H9 (cell line): ENCODE measurements around the gene ATP5PO. TPM values are rescaled to one million over a fixed set of nuclear protein-coding genes. Genes with fewer than 3 reads are reported as not detected.

Experiments
- DNase-seq: peaks from one replicate; pipeline ENCODE4 v3.0.0-alpha.2; 2017
- H2AFZ ChIP-seq: one replicate; pipeline ENCODE4 v1.6.1; 2013; ENCODE audit warnings: mild to moderate bottlenecking, low read length, control low read depth, moderate library complexity
- H2AK5ac ChIP-seq: 2 replicates; pipeline ENCODE4 v1.6.1; 2013; ENCODE audit warnings: low read length, control low read depth, mixed read lengths; ENCODE audit not compliant: insufficient read length
- H2BK120ac ChIP-seq: one replicate; pipeline ENCODE4 v1.6.1; 2013; ENCODE audit warnings: low read depth, mild to moderate bottlenecking, low read length, control low read depth, inconsistent platforms; ENCODE audit not compliant: poor library complexity, severe bottlenecking
- H2BK12ac ChIP-seq: 2 replicates; pipeline ENCODE4 v1.6.1; 2013; ENCODE audit warnings: low read length, control low read depth, mixed read lengths, low read depth; ENCODE audit not compliant: insufficient read length
- H2BK15ac ChIP-seq: 2 replicates; pipeline ENCODE4 v1.6.1; 2013; ENCODE audit warnings: low read depth, low read length, control low read depth
- H2BK20ac ChIP-seq: one replicate; pipeline ENCODE4 v1.6.1; 2013; ENCODE audit warnings: low read depth, mild to moderate bottlenecking, low read length, control low read depth, inconsistent platforms; ENCODE audit not compliant: poor library complexity, severe bottlenecking
- H2BK5ac ChIP-seq: 2 replicates; pipeline ENCODE4 v1.6.1; 2013; ENCODE audit warnings: low read length, control low read depth, mixed read lengths; ENCODE audit not compliant: insufficient read length
- H3K14ac ChIP-seq: 2 replicates; pipeline ENCODE4 v1.6.1; 2013; ENCODE audit warnings: low read length, control low read depth; ENCODE audit not compliant: insufficient read depth
- H3K18ac ChIP-seq: 2 replicates; pipeline ENCODE4 v1.6.1; 2013; ENCODE audit warnings: low read depth, mild to moderate bottlenecking, mixed read lengths, low read length, control low read depth; ENCODE audit not compliant: insufficient read length
- H3K23ac ChIP-seq: 2 replicates; pipeline ENCODE4 v1.6.1; 2013; ENCODE audit warnings: low read length, control low read depth, mixed read lengths, low read depth; ENCODE audit not compliant: insufficient read length
- H3K23me2 ChIP-seq: 2 replicates; pipeline ENCODE4 v1.6.1; 2013; ENCODE audit warnings: low read depth, mild to moderate bottlenecking, mixed read lengths, low read length, control low read depth; ENCODE audit not compliant: insufficient read length, poor library complexity, severe bottlenecking
- H3K27ac ChIP-seq: 2 replicates; pipeline ENCODE4 v1.5.1; 2013; ENCODE audit warnings: low read length, control low read depth, mixed read lengths, low read depth; ENCODE audit not compliant: insufficient read length
- H3K27me3 ChIP-seq: 2 replicates; pipeline ENCODE4 v1.6.1; 2013; ENCODE audit warnings: low read length, control low read depth, inconsistent platforms; ENCODE audit not compliant: insufficient read depth
- H3K4ac ChIP-seq: 2 replicates; pipeline ENCODE4 v1.6.1; 2013; ENCODE audit warnings: low read depth, mild to moderate bottlenecking, control low read depth, inconsistent platforms, low read length, moderate library complexity
- H3K4me1 ChIP-seq: 2 replicates; pipeline ENCODE4 v1.6.1; 2013; ENCODE audit warnings: low read length, control low read depth, inconsistent platforms; ENCODE audit not compliant: insufficient read depth
- H3K4me2 ChIP-seq: 2 replicates; pipeline ENCODE4 v1.6.1; 2013; ENCODE audit warnings: low read length, control low read depth, mixed read lengths; ENCODE audit not compliant: insufficient read length, insufficient read depth
- H3K56ac ChIP-seq: 2 replicates; pipeline ENCODE4 v1.6.1; 2013; ENCODE audit warnings: low read depth, mild to moderate bottlenecking, mixed read lengths, low read length, control low read depth; ENCODE audit not compliant: insufficient read length
- H3K79me1 ChIP-seq: 2 replicates; pipeline ENCODE4 v1.6.1; 2013; ENCODE audit warnings: low read depth, mild to moderate bottlenecking, moderate library complexity, low read length, control low read depth, inconsistent platforms; ENCODE audit not compliant: insufficient read depth, poor library complexity, severe bottlenecking
- H3K79me2 ChIP-seq: 2 replicates; pipeline ENCODE4 v1.6.1; 2013; ENCODE audit warnings: low read length, control low read depth, inconsistent platforms; ENCODE audit not compliant: insufficient read depth
- H3K9ac ChIP-seq: 2 replicates; pipeline ENCODE4 v1.6.1; 2013; ENCODE audit warnings: low read length, control low read depth, mixed read lengths; ENCODE audit not compliant: insufficient read length; ENCODE audit errors: extremely low read depth
- H3K9me3 ChIP-seq: one replicate; pipeline ENCODE4 v1.6.1; 2013; ENCODE audit warnings: low read depth, low read length, inconsistent platforms; ENCODE audit not compliant: control insufficient read depth
- H3T11ph ChIP-seq: one replicate; pipeline ENCODE4 v1.6.1; 2013; ENCODE audit warnings: mild to moderate bottlenecking, low read length, control low read depth, inconsistent platforms
- H4K20me1 ChIP-seq: one replicate; pipeline ENCODE4 v1.6.1; 2013; ENCODE audit not compliant: control insufficient read depth, insufficient read length, insufficient read depth
- H4K5ac ChIP-seq: 2 replicates; pipeline ENCODE4 v1.6.1; 2013; ENCODE audit warnings: low read depth, mild to moderate bottlenecking, mixed read lengths, low read length, control low read depth; ENCODE audit not compliant: insufficient read length
- H4K8ac ChIP-seq: replicated peaks from 2 replicates; pipeline ENCODE4 v1.6.1; 2013; ENCODE audit warnings: low read length, control low read depth, mixed read lengths, low read depth; ENCODE audit not compliant: insufficient read length
- H4K91ac ChIP-seq: 2 replicates; pipeline ENCODE4 v1.6.1; 2013; ENCODE audit warnings: low read depth, mild to moderate bottlenecking, moderate library complexity, mixed read lengths, low read length, control low read depth; ENCODE audit not compliant: insufficient read length
- H3K27ac Mint-ChIP-seq, 3 experiments: 2 replicates in 2 of 3; 3 replicates in 1 of 3; pipeline ENCODE4 v1.8.0; 2020 to 2021; ENCODE audit warnings: mixed read lengths in 3 of 3, mild to moderate bottlenecking in 1 of 3, moderate library complexity in 1 of 3
- H3K27me3 Mint-ChIP-seq: 2 replicates; pipeline ENCODE4 v1.8.0; 2021; ENCODE audit warnings: low read depth, mild to moderate bottlenecking, moderate library complexity, mixed read lengths
- H3K36me3 Mint-ChIP-seq, 3 experiments: 2 replicates in 2 of 3; 3 replicates in 1 of 3; pipeline ENCODE4 v1.8.0; 2020 to 2021; ENCODE audit warnings: low read depth in 3 of 3, mixed read lengths in 3 of 3; ENCODE audit not compliant: insufficient read depth in 1 of 3
- H3K4me1 Mint-ChIP-seq, 2 experiments: 2 replicates each; pipeline ENCODE4 v1.8.0; 2020; ENCODE audit warnings: mixed read lengths in 2 of 2
- H3K4me3 Mint-ChIP-seq, 2 experiments: 2 replicates in 1 of 2; 3 replicates in 1 of 2; pipeline ENCODE4 v1.8.0; 2020 to 2021; ENCODE audit warnings: mild to moderate bottlenecking in 2 of 2, mixed read lengths in 2 of 2, moderate library complexity in 1 of 2
- H3K9me3 Mint-ChIP-seq, 2 experiments: 2 replicates in 1 of 2; 3 replicates in 1 of 2; pipeline ENCODE4 v1.8.0; 2020; ENCODE audit warnings: mild to moderate bottlenecking in 2 of 2, mixed read lengths in 2 of 2, moderate library complexity in 1 of 2
- WGBS: extraction: QIAGEN DNeasy Blood & Tissue Kit; methylation state at CpG from one replicate; pipeline ENCODE4 v1.1.7; 2013; ENCODE audit warnings: missing lambda C conversion rate, low lambda C conversion rate, mixed read lengths; ENCODE audit not compliant: insufficient read length; ENCODE audit errors: extremely low coverage; 5-methylcytosine and 5-hydroxymethylcytosine counted together
- total RNA-seq: library from RNA; stranded (reverse); gene quantifications from 2 replicates; pipeline ENCODE4 v1.2.1, GENCODE V29; 2021
- TF ChIP-seq, protein P1 (sequence below): fragments of 200-600 bp; sonication (generic); conservative IDR thresholded peaks from 3 replicates; pipeline ENCODE4 v1.8.0; 2021; ENCODE audit warnings: antibody characterized with exemption, mild to moderate bottlenecking

The ATP5PO gene
- total RNA-seq, 1 experiment from 2014 or later = 275 TPM

GRCh38 chr21:33961061-33961460 is 45.5 kb upstream of the ATP5PO start:
- Histone ChIP-seq H3K14ac (no peak overlapping the region), H3K4ac (no peak overlapping the region), H3K56ac (no peak overlapping the region), H3K23me2 (no peaks in the 10 kb centered on the region), H3K4me2 (no peak overlapping the region), H2BK120ac (no peak overlapping the region), H2BK20ac (no peak overlapping the region), H4K5ac (no peak overlapping the region), H2BK5ac (no peak overlapping the region), H3K23ac (no peak overlapping the region), H3K79me2 (no peaks in the 10 kb centered on the region), H2BK12ac (no peak overlapping the region), H3K79me1 (no peaks in the 10 kb centered on the region), H4K8ac (no peak overlapping the region), H3K27ac (no peak overlapping the region), H4K91ac (no peak overlapping the region), H3T11ph (no peak overlapping the region), H3K18ac (no peak overlapping the region), H2AK5ac (no peak overlapping the region), H3K27me3 (no peaks in the 10 kb centered on the region), H2BK15ac (no peak overlapping the region), H2AFZ (no peak overlapping the region), H3K4me1 (no peaks in the 10 kb centered on the region), H3K9me3 (no peaks in the 10 kb centered on the region), H4K20me1 (no peaks in the 10 kb centered on the region), H3K9ac (no peak overlapping the region)
- H3K27me3 Mint-ChIP-seq = peaks cover 1% of the 10 kb centered on the region; the same call in 1 of the 2 replicates
- TF ChIP-seq, protein P1, sequence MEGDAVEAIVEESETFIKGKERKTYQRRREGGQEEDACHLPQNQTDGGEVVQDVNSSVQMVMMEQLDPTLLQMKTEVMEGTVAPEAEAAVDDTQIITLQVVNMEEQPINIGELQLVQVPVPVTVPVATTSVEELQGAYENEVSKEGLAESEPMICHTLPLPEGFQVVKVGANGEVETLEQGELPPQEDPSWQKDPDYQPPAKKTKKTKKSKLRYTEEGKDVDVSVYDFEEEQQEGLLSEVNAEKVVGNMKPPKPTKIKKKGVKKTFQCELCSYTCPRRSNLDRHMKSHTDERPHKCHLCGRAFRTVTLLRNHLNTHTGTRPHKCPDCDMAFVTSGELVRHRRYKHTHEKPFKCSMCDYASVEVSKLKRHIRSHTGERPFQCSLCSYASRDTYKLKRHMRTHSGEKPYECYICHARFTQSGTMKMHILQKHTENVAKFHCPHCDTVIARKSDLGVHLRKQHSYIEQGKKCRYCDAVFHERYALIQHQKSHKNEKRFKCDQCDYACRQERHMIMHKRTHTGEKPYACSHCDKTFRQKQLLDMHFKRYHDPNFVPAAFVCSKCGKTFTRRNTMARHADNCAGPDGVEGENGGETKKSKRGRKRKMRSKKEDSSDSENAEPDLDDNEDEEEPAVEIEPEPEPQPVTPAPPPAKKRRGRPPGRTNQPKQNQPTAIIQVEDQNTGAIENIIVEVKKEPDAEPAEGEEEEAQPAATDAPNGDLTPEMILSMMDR = no peak
- H3K36me3 Mint-ChIP-seq = peaks cover 6 to 20% (median 7%) of the 10 kb centered on the region in 3 experiments; a peak in 6 of 7 replicates
- no peaks in the 10 kb centered on the region; a peak in 1 of 4 replicates for H3K4me1 Mint-ChIP-seq
- WGBS = no CpG with 5 or more reads among the region's 6 CpGs
- H3K27ac Mint-ChIP-seq = no peak overlapping the region
- H3K4me3 Mint-ChIP-seq = no peak overlapping the region
- no peak for DNase-seq
- H3K9me3 Mint-ChIP-seq = peaks cover 10 to 21% of the 10 kb centered on the region in 2 experiments
